CD8-positive, alpha-beta memory T cell (primary cell): ENCODE results near the gene CYP4F3. TPM values are rescaled to one million over a fixed set of nuclear protein-coding genes. Genes with fewer than 3 reads are reported as not detected.
A peak's percentile ranks its signal among the peaks of the same experiment; 100 is the strongest.
"Not testable (repeated sequence)": the region's sequence is repeated elsewhere in the genome, so short reads cannot be mapped to it uniquely, and the experiment has no call there.

ENCODE experiments used
- CTCF ChIA-PET: fragments of 350-600 bp; sonication (Branson Sonifier 250); formaldehyde crosslinking; loops from one replicate; lab custom pipeline; 2021; ENCODE audit warnings: antibody characterized with exemption; lab: Charles Lee
- POLR2A ChIA-PET: fragments of 350-600 bp; sonication (Branson Sonifier 250); formaldehyde crosslinking; loops from one replicate; lab custom pipeline; 2021; ENCODE audit warnings: antibody characterized with exemption; lab: Charles Lee
- DNase-seq, 5 donors: peaks; one replicate each; pipeline versions ENCODE4 v3.0.0 to v3.0.0-alpha.2; 2020 to 2022; ENCODE audit warnings: mixed read lengths in 1 of 5
- H3K27ac ChIP-seq: one replicate; pipeline ENCODE4 v1.7.0; 2013; ENCODE audit warnings: low read depth, mild to moderate bottlenecking, low read length, moderate library complexity
- H3K27me3 ChIP-seq: 2 replicates; pipeline ENCODE4 v1.7.0; 2013; ENCODE audit warnings: low read length, mild to moderate bottlenecking; ENCODE audit not compliant: insufficient read depth, poor library complexity, severe bottlenecking
- H3K36me3 ChIP-seq: 2 replicates; pipeline ENCODE4 v1.7.0; 2013; ENCODE audit warnings: mild to moderate bottlenecking, low read length, moderate library complexity; ENCODE audit not compliant: insufficient read depth
- H3K4me1 ChIP-seq: 2 replicates; pipeline ENCODE4 v1.7.0; 2013; ENCODE audit warnings: mild to moderate bottlenecking, low read length, moderate library complexity; ENCODE audit not compliant: insufficient read depth
- H3K4me3 ChIP-seq: 2 replicates; pipeline ENCODE4 v1.7.0; 2013; ENCODE audit warnings: mild to moderate bottlenecking, low read length
- H3K9me3 ChIP-seq: 2 replicates; pipeline ENCODE4 v1.7.0; 2013; ENCODE audit warnings: mild to moderate bottlenecking, low read length
- H3K27ac Mint-ChIP-seq, 8 donors: one replicate each; pipeline ENCODE4 v1.8.0; 2020 to 2021; ENCODE audit warnings: mixed read lengths in 8 of 8, mild to moderate bottlenecking in 6 of 8, inconsistent platforms in 3 of 8, moderate library complexity in 3 of 8
- H3K27me3 Mint-ChIP-seq, 2 donors: one replicate each; pipeline ENCODE4 v1.8.0; 2020 to 2021; ENCODE audit warnings: mixed read lengths in 2 of 2, mild to moderate bottlenecking in 1 of 2, moderate library complexity in 1 of 2
- H3K36me3 Mint-ChIP-seq, 3 donors: one replicate each; pipeline ENCODE4 v1.8.0; 2020 to 2021; ENCODE audit warnings: mixed read lengths in 3 of 3, inconsistent platforms in 1 of 3, mild to moderate bottlenecking in 1 of 3
- H3K4me1 Mint-ChIP-seq, 3 donors: one replicate each; pipeline ENCODE4 v1.8.0; 2020 to 2021; ENCODE audit warnings: mixed read lengths in 3 of 3, inconsistent platforms in 1 of 3, mild to moderate bottlenecking in 1 of 3
- H3K4me3 Mint-ChIP-seq, 7 donors: one replicate each; pipeline ENCODE4 v1.8.0; 2020 to 2021; ENCODE audit warnings: mixed read lengths in 7 of 7, mild to moderate bottlenecking in 6 of 7, moderate library complexity in 4 of 7, inconsistent platforms in 2 of 7
- H3K9me3 Mint-ChIP-seq, 5 donors: one replicate each; pipeline ENCODE4 v1.8.0; 2020 to 2022; ENCODE audit warnings: mixed read lengths in 5 of 5, mild to moderate bottlenecking in 3 of 5, moderate library complexity in 2 of 5, inconsistent platforms in 1 of 5
- polyA plus RNA-seq: library from polyadenylated mRNA; unstranded; fragments of 300-500 nt; fragmentation: Illumina TruSeq; gene quantifications from one replicate; pipeline ENCODE4 v1.2.3, GENCODE V29; 2021
- total RNA-seq, 2 experiments: library from RNA; stranded (reverse); gene quantifications; one replicate each; pipeline ENCODE4 v1.2.3, GENCODE V29; 2021

Gene CYP4F3, protein sequence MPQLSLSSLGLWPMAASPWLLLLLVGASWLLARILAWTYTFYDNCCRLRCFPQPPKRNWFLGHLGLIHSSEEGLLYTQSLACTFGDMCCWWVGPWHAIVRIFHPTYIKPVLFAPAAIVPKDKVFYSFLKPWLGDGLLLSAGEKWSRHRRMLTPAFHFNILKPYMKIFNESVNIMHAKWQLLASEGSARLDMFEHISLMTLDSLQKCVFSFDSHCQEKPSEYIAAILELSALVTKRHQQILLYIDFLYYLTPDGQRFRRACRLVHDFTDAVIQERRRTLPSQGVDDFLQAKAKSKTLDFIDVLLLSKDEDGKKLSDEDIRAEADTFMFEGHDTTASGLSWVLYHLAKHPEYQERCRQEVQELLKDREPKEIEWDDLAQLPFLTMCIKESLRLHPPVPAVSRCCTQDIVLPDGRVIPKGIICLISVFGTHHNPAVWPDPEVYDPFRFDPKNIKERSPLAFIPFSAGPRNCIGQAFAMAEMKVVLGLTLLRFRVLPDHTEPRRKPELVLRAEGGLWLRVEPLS
- total RNA-seq, result under 1 TPM; 0.16 to 0.28 TPM
- polyA plus RNA-seq, result not detected

DNA sequence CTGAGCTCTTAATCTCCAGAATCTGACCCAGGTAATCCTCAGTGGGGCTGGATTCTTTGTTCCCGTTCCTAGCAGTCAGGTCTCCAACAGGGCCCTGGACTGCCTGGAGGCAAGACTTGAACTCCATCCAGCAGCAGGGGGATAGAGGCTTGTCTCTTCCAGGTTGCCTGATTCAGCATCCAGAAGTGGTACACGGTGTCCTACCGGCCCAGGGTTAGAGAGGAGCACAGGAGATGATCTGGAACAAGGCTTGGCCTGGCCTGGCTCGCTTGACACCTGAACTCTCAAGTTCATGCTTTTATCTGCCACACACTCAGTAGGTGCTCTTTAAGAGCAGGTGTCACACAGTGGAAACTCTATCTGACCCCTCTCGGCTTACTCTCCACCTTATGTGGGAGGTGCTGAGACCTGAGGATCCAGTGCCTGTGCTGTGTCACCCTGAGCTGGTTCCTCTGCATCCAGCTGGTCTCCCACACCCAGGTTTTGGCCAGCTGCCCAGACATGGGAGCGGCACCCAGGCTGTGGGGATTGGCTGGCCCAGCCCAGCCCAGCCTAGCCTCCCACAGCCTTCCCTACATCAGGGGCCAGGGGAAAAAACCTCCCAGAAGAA lies at the start of gene CYP4F3:
Gene CYP4F3 (plus strand): TSS at position 604 of the 610 bp plus-strand sequence. CDS start 519 bp downstream, outside the sequence.
- no peak within 1 kb of the TSS for H3K4me3 ChIP-seq
- no peak within 1 kb of the TSS for H3K27ac ChIP-seq
- H3K9me3 ChIP-seq, result no peaks in the 10 kb centered on the region
- no peaks in the 10 kb centered on the region for H3K36me3 ChIP-seq
- peaks cover 13 to 57% of the 10 kb centered on the region in 2 donors for H3K27me3 Mint-ChIP-seq
- H3K4me1 ChIP-seq, result no peaks in the 10 kb centered on the region
- H3K4me1 Mint-ChIP-seq, result peaks cover 2 to 5% (median 3%) of the 10 kb centered on the region in 3 donors
- DNase-seq, result no peak
- H3K36me3 Mint-ChIP-seq, result no peaks in the 10 kb centered on the region
- H3K4me3 Mint-ChIP-seq, result no peak within 1 kb of the TSS
- ChIA-PET CTCF (no interaction called here), POLR2A (no interaction called here)
- H3K27me3 ChIP-seq, result no peaks in the 10 kb centered on the region
- H3K9me3 Mint-ChIP-seq, result no peaks in the 10 kb centered on the region
- peak within 1 kb of the TSS in 1 of 8 donors; percentile 22 for H3K27ac Mint-ChIP-seq

DNA sequence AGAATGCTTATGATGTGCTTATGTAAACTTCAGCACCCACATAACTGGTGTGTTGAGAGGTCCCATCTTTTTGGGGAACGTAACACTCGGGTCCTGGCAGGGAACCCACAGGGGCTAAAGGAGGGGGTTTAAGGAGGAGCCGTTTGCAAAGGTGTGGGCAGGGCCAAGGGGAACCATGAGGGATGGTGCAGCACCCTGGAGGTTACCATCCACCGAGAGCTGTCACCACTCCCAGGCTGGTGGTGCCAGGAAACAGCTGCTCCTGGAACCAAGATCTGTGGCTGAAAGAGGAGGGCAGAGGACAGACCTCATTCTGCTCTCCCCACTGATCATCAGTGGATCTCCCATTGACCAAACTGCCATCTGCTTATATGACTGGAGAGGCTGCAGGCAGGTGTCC lies 48.9 kb upstream of the CYP4F3 start:
- ChIA-PET CTCF (no interaction called here), POLR2A (no interaction called here)
- Histone ChIP-seq H3K4me1 (no peaks in the 10 kb centered on the region), H3K4me3 (no peak overlapping the region), H3K36me3 (no peaks in the 10 kb centered on the region), H3K27me3 (no peaks in the 10 kb centered on the region), H3K9me3 (no peaks in the 10 kb centered on the region), H3K27ac (no peak overlapping the region)
- Mint-ChIP-seq H3K27ac (peak overlapping the region in 1 of 8 donors; percentile 38), H3K4me1 (no peaks in the 10 kb centered on the region), H3K36me3 (peaks cover 0 to 3% (median 0%) of the 10 kb centered on the region in 3 donors), H3K27me3 (peaks cover 50 to 73% of the 10 kb centered on the region in 2 donors), H3K4me3 (no peak overlapping the region), H3K9me3 (peaks cover 3 to 16% (median 11%) of the 10 kb centered on the region in 5 donors)
- no peak for DNase-seq

DNA sequence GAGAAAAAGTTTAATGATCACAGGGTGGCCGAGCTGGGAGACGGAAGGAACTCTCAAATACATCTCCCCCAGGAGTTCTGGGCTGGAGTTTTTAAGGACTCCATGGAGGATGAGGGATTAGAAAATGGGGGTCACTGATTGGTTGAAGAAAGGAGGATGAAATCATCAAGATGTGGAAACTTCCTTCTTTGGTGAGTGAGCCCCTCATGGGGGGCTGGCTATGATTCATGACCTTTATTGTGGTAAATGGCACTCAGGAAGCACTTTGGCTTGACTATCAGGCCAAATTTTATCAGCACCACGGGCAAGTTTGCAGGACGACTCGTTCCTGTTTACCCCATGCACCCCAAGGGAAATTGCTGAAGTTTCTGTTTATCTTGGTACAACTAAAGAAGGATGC lies 48.2 kb upstream of the CYP4F3 start:
- H3K27me3 Mint-ChIP-seq, result peaks cover 53 to 75% of the 10 kb centered on the region in 2 donors
- H3K4me1 Mint-ChIP-seq, H3K4me3 ChIP-seq, DNase-seq, H3K27ac Mint-ChIP-seq, H3K9me3 ChIP-seq, H3K36me3 ChIP-seq, H3K27ac ChIP-seq, POLR2A ChIA-PET, H3K36me3 Mint-ChIP-seq, H3K27me3 ChIP-seq, CTCF ChIA-PET, H3K4me1 ChIP-seq, H3K4me3 Mint-ChIP-seq: not testable (repeated sequence)
- H3K9me3 Mint-ChIP-seq, result peaks cover 4 to 22% (median 16%) of the 10 kb centered on the region in 5 donors

DNA sequence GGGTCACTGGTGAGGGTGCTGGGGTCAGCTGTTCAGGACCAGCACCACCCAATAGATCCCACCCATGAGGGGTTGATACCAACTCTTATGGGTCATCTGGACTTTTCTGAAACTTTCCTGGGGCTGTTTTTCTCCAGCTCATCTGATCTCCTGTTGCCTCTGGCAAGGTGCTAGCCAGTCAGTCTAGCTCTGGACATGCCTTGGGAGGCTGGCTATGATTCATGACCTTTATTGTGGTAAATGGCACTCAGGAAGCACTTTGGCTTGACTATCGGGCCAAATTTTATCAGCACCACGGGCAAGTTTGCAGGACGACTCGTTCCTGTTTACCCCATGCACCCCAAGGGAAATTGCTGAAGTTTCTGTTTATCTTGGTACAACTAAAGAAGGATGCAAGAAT lies 46.9 kb upstream of the CYP4F3 start:
- H3K27me3 ChIP-seq, POLR2A ChIA-PET, H3K27ac ChIP-seq, H3K4me3 ChIP-seq, CTCF ChIA-PET, H3K4me1 ChIP-seq, H3K27ac Mint-ChIP-seq, H3K4me1 Mint-ChIP-seq, H3K4me3 Mint-ChIP-seq, H3K9me3 ChIP-seq, DNase-seq, H3K36me3 ChIP-seq, H3K36me3 Mint-ChIP-seq: not testable (repeated sequence)
- peaks cover 53 to 63% of the 10 kb centered on the region in 2 donors for H3K27me3 Mint-ChIP-seq
- peaks cover 4 to 23% (median 19%) of the 10 kb centered on the region in 5 donors for H3K9me3 Mint-ChIP-seq

DNA sequence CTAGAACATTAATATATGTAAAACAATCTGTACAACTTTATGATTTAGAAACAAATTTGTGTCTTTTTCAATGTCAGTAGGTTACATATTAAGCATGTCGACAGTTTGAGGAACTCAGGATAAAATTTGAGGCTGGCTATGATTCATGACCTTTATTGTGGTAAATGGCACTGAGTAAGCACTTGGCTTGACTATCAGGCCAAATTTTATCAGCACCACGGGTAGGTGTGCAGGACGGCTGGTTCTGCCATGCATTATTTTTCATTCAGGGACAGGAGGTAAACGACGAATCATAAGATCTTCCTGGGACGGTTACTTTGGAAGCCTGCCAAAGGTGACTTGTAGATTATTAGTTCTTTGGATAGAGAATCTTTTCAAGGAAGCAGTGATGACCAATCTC lies 45.6 kb upstream of the CYP4F3 start:
- no peaks in the 10 kb centered on the region for H3K36me3 ChIP-seq
- peaks cover 0 to 4% (median 0%) of the 10 kb centered on the region in 3 donors for H3K36me3 Mint-ChIP-seq
- H3K4me3 Mint-ChIP-seq, result no peak overlapping the region
- no peaks in the 10 kb centered on the region for H3K4me1 ChIP-seq
- ChIA-PET POLR2A (no interaction called here), CTCF (no interaction called here)
- no peak overlapping the region for H3K27ac ChIP-seq
- H3K4me3 ChIP-seq, result no peak overlapping the region
- H3K27ac Mint-ChIP-seq, result no peak overlapping the region
- H3K9me3 ChIP-seq, result no peaks in the 10 kb centered on the region
- H3K4me1 Mint-ChIP-seq, result no peaks in the 10 kb centered on the region
- H3K9me3 Mint-ChIP-seq, result peaks cover 4 to 23% (median 19%) of the 10 kb centered on the region in 5 donors
- no peaks in the 10 kb centered on the region for H3K27me3 ChIP-seq
- DNase-seq, result no peak
- H3K27me3 Mint-ChIP-seq, result peaks cover 46 to 58% of the 10 kb centered on the region in 2 donors

DNA sequence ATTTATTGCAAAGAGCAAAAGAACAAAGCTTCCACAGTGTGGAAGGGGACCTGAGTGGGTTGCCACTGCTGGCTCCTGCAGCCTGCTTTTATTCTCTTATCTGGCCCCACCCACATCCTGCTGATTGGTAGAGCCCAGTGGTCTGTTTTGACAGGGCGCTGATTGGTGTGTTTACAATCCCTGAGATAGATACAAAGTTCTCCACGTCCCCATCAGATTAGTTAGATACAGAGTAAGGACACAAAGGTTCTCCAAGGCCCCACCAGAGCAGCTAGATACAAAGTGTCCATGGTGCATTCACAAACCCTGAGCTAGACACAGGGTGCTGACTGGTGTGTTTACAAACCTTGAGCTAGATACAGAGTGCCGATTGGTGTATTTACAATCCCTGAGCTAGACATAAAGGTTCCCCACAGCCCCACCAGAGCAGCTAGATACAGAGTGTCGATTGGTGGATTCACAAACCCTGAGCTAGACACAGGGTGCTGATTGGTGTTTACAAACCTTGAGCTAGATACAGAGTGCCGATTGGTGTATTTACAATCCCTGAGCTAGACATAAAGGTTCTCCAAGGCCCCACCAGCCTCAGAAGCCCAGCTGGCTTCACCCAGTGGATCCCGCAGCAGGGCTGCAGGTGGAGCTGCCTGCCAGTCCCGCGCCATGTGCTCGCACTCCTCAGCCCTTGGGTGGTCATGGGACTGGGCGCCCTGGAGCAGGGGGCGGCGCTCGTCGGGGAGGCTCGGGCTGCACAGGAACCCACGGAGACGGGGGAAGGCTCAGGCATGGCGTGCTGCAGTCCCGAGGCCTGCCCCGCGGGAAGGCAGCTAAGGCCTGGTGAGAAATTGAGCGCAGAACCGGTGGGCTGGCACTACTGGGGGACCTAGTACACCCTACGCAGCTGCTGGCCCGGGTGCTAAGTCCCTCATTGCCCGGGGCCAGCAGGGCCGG lies 32.4 kb upstream of the CYP4F3 start:
- Mint-ChIP-seq H3K27me3 (peaks cover 9 to 15% of the 10 kb centered on the region in 2 donors), H3K27ac (peak overlapping the region in 1 of 8 donors; percentile 70)
- H3K27me3 ChIP-seq, H3K9me3 Mint-ChIP-seq, H3K4me3 ChIP-seq, H3K36me3 ChIP-seq, H3K4me1 ChIP-seq, H3K36me3 Mint-ChIP-seq, H3K9me3 ChIP-seq, DNase-seq, H3K4me1 Mint-ChIP-seq, CTCF ChIA-PET, POLR2A ChIA-PET, H3K27ac ChIP-seq, H3K4me3 Mint-ChIP-seq: not testable (repeated sequence)

DNA sequence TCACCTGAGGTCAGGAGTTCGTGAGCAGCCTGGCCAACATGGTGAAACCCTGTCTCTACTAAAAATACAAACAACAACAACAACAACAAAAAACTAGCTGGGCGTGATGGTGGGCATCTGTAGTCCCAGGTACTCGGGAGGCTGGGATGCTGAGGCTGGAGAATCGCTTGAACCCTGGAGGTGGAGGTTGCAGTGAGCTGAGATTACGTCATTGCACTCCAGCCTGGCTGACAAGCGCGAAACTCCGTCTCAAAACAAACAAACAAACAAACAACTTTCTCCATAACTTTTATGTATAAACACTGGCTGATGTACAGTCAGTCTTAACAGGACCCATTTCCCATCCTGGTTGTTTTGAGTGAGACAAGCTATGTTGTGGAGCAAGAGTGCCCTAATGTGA lies 31.4 kb upstream of the CYP4F3 start:
- Histone ChIP-seq H3K4me3 (no peak overlapping the region), H3K27ac (no peak overlapping the region), H3K27me3 (no peaks in the 10 kb centered on the region), H3K9me3 (no peaks in the 10 kb centered on the region), H3K36me3 (no peaks in the 10 kb centered on the region), H3K4me1 (no peaks in the 10 kb centered on the region)
- DNase-seq, result no peak
- peaks cover 9 to 18% of the 10 kb centered on the region in 2 donors for H3K27me3 Mint-ChIP-seq
- ChIA-PET CTCF (no interaction called here), POLR2A (no interaction called here)
- H3K4me3 Mint-ChIP-seq, result no peak overlapping the region
- no peaks in the 10 kb centered on the region for H3K9me3 Mint-ChIP-seq
- no peak overlapping the region for H3K27ac Mint-ChIP-seq
- no peaks in the 10 kb centered on the region for H3K4me1 Mint-ChIP-seq
- H3K36me3 Mint-ChIP-seq, result no peaks in the 10 kb centered on the region
